HG03442 (cell line): ENCODE measurements around the gene RBP5.
"Not testable (repeated sequence)": the region's sequence is repeated elsewhere in the genome, so short reads cannot be mapped to it uniquely, and the experiment has no call there.

Source experiments
- ATAC-seq: cut with Tn5 transposase; IDR thresholded peaks from one replicate; pipeline ENCODE4 v1.9.1; 2021; ENCODE audit warnings: mild to moderate bottlenecking, moderate library complexity; ENCODE audit not compliant: unreplicated experiment

Gene RBP5

DNA sequence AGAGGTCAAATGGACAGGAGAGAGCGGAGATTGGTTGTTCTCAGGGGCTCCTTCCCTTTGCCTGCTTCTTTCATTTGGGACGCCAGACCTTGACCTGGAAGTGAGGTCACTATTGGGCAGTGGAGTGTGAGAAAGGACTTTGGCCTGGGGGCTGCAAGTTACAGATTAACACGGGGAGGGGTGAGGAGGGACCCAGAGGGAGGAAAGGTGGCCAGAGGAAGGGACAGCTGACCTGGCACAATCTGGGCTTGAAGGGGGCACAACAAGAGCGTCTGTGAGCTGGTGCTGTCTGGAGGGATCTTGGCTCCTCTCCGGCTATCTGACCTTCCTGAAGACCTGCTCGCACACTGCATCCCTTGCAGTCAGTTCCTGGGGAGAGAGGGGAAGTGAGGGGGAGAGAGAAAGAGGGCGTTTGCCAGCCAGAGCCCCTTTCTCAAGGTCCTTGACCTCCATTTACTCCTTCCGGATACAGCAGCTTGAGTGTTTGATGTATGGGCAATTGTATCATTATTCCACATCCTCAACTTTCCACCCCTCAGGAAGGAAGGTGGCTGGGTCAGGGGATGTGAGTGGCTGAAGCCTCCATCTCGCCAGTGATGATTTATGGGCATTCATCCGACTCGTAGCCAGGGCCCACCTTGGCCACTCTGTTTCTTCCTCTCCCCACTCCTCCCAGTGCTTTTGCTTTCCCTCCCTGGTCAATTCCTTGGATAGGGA, 4.7 kb downstream of the RBP5 start:
- no peak for ATAC-seq

DNA sequence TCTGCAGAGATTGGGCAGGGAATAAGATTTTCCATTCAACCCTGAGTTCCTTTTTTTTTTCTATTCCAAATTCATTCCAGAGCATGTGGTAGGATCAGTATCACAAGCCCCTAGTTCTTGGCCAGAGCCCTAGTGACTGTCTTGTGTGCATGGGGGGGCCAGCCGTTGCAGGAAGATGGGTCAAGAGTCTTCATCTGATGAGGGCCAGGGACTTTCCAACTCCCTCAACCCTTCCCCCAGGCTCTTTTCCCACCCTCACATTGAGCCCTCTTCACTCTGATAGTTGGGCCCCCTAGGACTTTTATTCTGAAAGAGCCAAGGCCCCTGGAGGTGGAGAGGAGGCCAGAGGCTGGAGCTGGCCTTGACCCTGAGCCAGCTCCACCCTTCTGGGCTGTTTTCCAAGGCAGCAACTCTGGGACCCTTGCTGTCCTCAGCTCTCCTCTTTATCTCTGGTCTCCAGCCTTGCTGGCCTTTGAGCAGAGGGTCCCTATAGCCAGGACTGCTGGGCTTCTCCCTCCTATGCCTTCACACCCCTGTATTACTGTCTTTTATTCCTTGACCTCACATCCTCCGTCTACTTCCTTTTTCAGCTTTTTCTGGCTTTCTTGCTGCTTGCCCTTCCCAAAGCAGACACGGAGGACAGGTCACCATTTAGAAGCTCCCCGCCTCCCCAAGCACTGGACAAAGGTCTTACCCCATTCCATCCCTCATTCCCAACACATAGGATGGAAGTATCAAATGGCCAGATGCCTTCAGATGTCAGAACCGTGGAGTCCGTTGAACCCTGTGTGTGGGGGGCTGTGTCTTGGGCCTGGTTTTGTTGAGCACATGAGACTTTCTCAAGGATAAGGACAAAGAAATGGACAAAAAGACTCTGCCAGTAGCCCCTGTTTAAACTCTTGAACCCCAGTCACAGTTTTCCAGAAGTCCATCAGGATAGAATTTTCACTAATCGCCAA, 5.6 kb downstream of the RBP5 start:
- no peak for ATAC-seq

DNA sequence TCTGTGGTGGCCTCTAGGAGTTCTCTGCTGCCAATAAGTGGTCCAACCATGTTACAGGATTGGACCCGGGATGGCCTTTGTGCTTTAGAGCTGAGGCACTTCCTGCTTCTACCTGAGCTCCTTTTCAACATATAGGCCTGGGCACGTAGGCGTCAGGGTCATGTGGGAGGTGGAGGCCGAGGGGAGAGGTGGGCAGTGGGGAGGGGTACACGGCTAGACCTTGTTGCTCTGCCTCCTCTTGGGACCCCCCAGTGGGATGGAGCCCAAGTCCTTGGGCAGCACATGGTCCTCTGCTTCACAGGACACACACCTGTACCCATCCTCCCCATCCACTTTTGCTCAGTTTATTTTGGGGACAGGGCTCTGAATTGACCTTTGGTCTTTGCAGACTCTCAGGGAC, 7.4 kb downstream of the RBP5 start:
- ATAC-seq = no peak

DNA sequence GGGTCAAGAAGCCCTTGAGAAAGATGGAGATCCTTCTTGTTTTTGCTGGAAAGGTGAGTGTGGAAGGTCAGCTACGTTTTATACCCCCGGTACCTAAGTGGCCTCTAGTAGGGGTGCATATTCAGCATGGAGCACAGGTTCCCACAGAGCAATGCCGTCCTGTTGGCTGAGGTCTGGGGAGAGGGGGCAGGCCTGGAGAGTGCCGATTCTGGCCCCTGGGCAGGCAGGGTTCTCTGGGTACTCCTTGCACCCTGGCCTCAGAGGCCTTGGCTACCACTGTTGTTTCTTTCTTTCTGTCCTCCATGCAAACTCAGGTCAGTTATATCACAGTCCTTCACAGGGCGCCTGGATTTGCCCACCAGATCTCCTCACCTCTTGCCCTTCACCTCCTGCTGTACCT, 8.5 kb downstream of the RBP5 start:
- ATAC-seq = no peak

DNA sequence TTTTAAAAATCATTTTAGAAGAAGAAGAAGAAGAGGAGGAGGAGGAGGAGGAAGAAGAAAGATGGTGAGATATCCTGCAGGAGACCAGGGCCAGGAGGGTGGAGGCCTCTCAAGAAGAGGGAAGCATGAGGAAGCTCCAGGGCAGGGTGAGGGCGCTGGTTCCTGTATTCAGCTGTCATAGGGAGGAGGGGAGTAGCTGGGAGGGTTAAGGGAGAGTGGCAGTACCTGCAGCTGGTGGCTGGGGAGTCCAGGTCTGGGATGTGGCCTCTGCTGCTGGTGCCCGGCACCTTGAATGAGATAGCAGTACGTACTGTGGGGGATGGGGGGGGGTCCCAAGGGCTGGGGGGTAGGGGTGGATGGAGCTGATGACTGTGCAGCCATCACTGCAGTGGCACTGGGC, 9.8 kb downstream of the RBP5 start:
- no peak for ATAC-seq

DNA sequence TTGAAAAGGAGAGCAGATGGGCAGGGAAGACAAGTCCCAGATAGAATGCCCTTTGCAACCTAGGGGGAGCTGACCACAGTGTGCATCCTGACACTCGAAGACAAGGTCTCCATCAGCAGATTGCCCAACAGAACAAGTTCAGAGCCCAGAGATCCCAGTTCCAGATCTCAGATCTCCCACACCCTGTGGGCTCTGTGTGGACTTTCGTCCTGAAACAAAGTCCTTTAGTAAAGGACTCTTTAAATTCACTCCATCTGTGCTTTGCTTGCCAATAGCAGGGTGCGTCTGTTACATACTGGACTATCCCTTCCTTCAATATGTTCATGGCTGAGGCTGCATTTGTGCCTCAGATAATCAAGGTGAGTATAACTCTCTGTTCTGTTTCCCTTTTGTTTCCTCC, 11.0 kb downstream of the RBP5 start:
- no peak for ATAC-seq

DNA sequence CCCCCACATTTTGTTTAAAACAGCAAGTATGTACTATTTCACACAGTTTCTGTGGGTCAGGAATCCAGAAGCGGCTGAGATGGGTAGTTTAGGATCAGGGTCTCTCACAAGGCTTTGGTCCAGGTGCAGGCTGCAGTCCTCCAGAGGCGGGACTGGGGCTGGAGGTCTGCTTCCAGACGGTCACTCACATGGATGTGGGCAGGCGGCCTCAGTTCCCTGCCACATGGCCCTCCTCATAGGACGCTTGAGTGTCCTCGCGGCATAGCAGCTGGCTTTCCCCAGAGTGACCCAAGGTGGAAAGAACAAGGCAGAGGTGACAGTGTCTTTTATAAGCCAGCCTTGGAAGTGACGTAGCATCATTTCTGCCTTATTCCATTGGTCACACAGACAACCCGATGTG, 11.8 kb downstream of the RBP5 start:
- ATAC-seq = no peak

DNA sequence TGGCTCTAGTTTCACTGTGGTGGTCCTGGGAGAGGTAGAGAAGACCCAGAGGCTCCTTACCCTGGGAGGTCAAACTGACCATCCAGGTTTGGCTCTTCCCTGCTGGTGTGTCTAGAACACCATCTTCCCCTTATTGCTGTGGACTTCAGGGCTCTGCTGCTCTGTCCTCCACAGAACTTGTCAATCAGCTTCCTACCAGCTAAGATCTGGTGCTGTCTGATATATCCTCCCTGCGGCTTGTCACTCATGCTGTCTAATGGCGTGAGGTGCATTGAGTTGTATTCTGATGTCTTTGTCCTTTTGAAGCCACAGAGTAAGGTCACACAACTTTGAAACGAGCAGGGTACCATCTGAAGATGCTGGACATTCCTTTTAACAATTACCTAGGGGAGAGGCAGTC, 12.5 kb downstream of the RBP5 start:
- no peak for ATAC-seq

DNA sequence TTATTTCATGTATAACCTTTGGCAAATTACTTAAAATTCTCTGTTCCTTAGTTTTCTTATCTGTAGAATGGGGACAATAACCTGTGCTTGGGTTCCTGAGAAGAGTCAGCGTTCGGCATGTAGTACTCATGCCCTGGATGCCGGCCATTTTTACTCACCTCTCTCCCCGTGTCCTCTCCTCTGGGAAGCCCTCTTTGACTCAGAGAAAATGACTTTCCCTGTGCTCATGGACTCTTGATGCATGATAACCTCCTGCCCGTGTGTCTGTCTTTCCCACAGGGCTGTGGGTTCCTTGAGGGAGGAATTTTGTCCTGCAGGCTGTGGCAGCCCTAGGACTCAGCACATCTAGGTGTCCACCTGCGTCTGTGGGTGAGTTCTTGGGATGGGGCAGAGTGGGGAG, 13.8 kb downstream of the RBP5 start:
- no peak for ATAC-seq

DNA sequence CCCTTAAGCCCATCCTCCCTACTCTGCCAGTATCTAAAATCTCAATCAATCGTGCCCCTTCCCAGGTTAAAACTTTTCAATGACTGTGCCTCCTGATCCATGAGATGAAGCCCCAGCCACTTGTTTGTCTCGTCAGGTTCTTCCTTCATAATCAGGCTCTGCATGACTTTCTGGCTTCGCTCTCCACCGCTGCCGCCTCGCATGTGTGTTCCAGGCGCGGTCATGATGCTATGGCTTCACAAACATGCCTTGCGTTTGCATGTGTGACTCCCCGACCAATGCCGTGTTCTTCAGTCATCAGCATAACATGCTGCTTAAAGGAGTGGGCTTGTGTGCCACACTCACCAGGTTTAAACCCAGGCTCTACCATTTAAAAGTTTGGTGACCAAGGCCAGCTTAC, 14.7 kb downstream of the RBP5 start:
- no peak for ATAC-seq

DNA sequence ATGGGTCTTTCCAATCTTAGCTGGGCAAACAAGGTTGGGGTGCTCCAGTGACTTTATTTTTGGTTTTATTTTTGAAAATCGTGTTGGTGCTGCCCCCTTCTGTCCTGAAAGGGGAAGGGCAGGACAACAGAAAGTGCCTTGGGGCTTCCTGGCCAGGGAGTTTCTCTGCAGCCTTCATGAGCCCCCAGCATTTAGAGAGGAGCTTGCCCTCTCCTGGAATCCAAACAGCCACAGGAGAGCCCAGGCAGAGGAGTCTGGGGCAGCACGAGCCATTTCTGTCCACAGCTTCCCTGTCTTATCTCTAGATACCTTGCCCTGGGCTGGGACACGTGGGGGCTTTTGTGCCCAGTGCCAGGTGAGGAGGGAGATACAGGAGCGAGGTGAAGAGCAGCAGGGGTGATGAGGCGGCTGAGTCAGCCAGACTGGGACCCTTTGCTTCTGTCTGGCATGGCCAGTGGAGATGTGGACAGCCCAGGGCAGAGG, 15.3 kb downstream of the RBP5 start:
- ATAC-seq = no peak

DNA sequence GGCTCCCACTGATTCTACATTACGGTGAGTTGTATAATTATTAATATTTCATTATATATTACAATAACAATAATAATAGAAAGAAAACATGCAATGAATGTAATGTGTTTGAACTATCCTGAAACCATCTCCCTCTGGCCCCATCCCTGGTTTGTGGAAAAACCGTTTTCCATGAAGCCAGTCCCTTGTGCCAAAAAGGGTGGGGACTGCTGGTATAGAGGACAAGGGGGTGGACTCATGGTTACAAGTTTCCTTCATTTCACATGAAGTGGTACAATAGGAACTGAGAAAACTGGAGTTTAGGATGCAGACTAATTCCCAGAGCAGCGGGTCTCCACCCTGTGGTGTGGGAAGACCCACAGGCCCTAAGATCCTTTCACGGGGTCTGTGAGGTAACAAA, 16.6 kb downstream of the RBP5 start:
- no peak for ATAC-seq

DNA sequence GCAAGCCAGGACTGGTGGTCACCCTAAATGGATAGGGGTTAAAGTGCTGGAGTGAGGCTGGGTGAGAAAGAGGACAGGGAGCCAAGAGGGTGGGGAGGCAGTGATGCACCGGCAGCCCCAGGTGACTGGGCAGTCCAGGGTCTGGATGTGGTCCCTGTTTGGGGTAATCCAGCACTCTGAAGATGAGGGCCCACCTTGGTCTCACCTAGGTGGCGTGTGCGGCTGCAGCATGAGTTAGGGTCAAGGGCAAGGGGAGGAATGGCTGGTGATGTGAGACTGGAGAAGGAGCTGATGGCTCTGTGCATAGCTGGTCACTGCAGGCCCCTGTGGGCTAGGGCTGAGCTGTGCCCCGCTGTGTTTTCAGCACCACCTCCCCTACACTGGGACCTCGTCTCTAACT, 18.0 kb downstream of the RBP5 start:
- no peak for ATAC-seq

DNA sequence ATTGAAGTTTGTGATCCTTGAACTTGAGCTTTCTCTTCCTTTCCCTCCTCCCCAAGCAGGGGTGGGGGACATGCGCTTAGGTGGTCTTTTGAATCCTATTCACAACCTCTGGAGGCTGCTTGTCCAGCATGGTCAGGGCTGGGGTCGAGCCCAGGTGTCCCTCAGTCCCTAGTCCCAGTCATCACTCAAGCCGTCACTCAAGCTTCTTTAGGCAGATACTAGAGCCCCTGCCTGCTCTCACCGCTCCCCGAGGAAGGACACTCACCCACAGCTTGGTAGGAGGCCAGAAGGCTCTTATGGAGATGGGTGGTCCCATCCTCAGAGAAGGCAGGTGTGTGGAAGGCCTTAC, 19.1 kb downstream of the RBP5 start:
- ATAC-seq = no peak

DNA sequence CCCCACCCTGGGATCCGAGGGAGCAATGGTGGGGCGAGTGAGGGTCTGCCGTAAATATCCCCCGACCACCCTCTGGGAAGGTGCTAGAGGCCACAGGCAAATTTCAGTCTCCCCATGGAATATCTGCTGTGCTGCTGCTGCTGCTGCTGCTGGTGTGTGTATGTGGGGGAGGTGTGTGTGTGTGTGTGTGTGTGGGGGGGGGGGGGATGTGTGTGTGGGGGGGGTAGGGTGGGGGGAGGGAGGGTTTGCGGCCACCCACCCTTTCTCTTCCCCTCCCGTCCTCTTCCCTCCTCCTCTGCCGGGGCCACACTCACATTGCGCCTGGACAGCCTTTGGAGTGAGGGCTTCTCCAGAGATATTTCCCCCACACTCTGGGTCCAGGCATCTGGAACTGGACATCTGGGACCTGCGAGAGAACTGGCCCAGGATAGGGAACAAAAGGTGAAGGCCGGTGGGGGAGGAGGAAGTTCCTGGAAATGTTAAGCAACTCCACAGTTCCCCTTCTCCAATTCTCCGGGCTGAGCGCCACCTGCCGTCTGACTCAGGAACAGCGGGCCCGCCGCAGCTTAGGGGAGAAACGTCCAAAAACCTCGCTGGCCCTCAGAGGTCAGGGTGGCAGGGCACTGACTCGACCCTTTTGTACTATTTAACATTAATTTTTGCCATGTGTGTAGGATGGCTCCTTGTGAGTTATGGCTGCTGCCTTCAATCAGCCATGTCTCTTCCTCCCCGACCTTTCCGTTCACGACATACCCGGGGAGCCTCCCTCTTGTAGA, 19.7 kb downstream of the RBP5 start, which contains the start of gene C1RL:
TSS of gene C1RL (minus strand) at position 419 of the 776 bp plus-strand sequence. CDS start at position 385, 34 bp downstream.
- ATAC-seq = no peak

DNA sequence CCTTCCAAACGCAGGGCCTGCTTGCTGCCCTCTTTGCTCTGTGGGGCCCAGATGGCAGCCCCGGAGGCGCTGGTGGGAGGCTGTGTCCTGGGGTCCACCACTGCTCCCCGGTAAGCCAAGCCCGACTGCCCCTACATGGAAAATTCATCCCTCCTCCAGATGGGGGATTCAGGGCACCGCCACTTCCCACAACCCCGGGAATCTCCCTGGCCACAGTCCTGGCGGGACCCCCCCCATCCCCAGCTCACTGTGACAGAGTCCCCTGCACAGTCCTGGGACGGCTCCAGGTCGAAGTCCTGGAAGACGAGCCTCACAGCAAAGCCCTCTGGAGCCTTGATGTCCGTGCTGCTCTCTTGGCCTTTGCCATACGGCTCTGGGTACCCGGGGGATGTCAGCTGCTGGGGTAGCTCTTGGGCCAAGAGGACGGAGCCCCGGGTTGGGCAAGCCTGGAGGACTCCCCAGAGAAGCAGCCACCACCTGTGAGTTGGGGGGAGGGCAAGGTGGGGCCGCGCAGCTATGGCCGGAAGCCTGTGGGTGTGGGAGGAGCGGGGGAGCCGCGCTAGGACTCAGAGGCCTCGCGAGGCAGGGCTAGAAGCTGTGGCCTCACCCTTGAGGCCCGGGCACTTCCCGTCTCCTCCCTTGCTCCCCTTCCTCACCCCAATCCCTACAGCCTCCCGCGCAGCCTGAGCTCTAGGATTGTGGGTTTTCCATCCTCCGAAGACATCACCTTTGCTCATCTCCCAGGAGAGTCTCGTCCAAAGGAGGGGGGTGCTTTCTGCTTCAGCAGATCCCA, 20.5 kb downstream of the RBP5 start:
- ATAC-seq = peak; percentile 83

DNA sequence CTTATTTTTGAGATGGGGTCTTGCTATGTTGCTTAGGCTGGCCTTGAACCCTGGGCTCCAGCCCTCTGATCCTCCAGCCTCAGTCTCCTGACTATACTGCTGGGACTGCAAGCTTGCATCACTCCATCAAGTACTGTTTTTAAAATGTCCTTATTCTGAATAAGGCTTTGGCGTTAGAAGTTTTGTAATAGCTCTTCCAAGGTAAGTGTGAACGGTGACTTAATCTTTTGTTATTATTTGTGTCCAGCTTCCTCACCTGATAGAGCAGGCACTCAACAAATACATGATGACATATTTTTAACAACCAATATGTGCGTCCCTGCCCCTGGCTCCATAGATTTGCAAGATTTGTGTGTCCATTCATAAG, 21.1 kb downstream of the RBP5 start:
- no peak for ATAC-seq

DNA sequence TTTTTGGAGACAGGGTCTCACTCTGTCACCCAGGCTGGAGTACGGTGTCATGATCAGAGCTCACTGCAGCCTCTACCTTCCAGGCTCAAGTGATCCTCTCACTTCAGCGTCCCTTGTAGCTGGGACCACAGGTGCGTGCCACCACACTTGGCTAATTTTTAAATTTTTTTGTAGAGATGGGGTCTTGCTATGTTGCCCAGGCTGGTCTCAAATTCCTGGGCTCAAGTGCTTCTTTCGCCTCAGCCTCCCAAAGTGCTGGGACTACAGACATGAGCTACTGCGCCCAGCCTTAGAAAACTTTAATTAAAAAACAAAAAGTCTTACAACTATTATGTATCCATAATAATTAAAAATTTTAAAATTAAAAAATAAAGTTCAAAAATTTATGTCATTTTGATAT, 21.5 kb downstream of the RBP5 start:
- not testable (repeated sequence) for ATAC-seq

DNA sequence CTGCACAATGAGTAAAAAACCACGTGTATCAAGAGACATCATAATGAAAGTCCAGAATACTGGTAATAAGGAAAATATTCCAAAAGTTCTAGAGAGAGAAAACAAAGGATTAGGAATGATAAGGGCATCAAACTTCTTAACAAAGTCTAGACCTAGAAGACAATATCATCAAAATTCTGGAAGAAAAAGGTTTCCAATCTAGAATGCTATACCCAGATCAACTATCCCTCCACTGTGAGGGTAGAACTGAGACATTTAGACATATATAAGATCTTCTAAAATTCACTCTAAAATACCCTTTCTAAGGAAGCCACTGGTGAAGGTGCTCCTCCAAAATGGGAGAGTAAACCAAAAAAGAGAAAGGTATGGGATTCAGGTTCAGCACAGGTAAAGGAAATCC, 22.6 kb downstream of the RBP5 start:
- ATAC-seq = no peak

DNA sequence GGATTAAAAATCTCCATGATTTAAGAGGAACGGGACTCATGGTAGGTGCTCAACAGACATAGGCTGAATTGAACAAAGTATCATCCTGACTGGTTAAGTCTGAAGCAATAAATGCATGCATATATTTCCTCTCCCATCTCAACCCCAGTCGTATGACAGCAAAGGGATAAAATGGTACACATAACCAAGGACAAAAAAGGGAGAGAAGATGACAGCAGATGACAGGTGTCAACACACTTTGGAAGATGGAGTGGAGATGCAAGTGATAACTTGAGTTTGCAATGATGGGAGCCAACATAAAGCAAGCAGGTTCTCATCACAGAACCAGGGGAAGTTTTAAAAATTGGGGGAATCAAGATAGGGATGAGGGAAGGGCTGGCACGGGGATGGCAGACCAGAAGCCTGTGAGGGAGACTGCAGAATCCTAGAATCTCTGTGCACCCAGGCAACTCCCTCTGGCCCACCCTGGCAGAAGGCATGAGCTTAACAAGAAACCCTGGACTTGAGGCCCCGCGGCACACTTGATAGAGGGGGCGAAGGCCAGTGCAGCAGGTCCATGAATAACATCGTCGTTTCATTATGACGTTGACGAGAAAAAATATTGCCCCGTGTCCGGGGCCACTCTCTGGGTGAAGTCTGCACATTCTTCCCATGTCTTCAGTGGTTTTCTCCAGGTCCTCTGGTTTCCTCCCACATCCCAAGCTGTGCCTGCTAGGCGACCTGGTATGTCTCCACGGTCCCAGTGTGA, 24.7 kb downstream of the RBP5 start:
- no peak for ATAC-seq
